Measurements from ENCODE around the gene VSTM2B.

The VSTM2B gene

GRCh38 chr19:29578349-29578748, 52.6 kb downstream of the VSTM2B start:
- no peaks in the 10 kb centered on the region for H3K36me3 ChIP-seq (replicated peaks; ENCODE audit: low read depth, low read length)
- H3K9me3 ChIP-seq (ENCODE audit: insufficient read depth, low read length), result no peaks in the 10 kb centered on the region
- TF ChIP-seq EZH2phosphoT487 (IDR thresholded peaks at IDR 0.05; ENCODE audit: low read depth) (no peak), CTCF (IDR thresholded peaks at IDR 0.05; ENCODE audit: low read depth, low read length) (no peak)
- H4K20me1 ChIP-seq (ENCODE audit: insufficient read depth, low read length), result no peaks in the 10 kb centered on the region
- H3K9ac ChIP-seq (ENCODE audit: low read length), result no peak overlapping the region
- no peak overlapping the region for H2AFZ ChIP-seq (ENCODE audit: low read depth, low read length)
- peaks cover 24% of the 10 kb centered on the region for H3K4me1 ChIP-seq (ENCODE audit: low read length)
- H3K27me3 ChIP-seq (ENCODE audit: low read depth, low read length), result peaks cover 36% of the 10 kb centered on the region
- no peak overlapping the region for H3K27ac ChIP-seq (ENCODE audit: low read length)
- H3K79me2 ChIP-seq (ENCODE audit: low read length), result no peaks in the 10 kb centered on the region
- H3K4me2 ChIP-seq (ENCODE audit: low read length), result no peak overlapping the region
- H3K4me3 ChIP-seq (ENCODE audit: low read length), result no peak overlapping the region

GRCh38 chr19:29579308-29579910, 53.6 kb downstream of the VSTM2B start:
- Histone ChIP-seq H3K4me3 (ENCODE audit: low read length) (no peak overlapping the region), H3K27me3 (ENCODE audit: low read depth, low read length) (peaks cover 29% of the 10 kb centered on the region), H3K27ac (ENCODE audit: low read length) (no peak overlapping the region)

GRCh38 chr19:29581398-29581797, 55.6 kb downstream of the VSTM2B start:
- Histone ChIP-seq H3K27me3 (ENCODE audit: low read depth, low read length) (peaks cover 26% of the 10 kb centered on the region), H3K9me3 (ENCODE audit: insufficient read depth, low read length) (no peaks in the 10 kb centered on the region), H3K27ac (ENCODE audit: low read length) (no peak overlapping the region)

More at GRCh38 chr19:29579308-29579910, 53.6 kb downstream of the VSTM2B start:
- TF ChIP-seq CTCF (IDR thresholded peaks at IDR 0.05; ENCODE audit: low read depth, low read length) (no peak), EZH2phosphoT487 (IDR thresholded peaks at IDR 0.05; ENCODE audit: low read depth) (no peak)
- Histone ChIP-seq H2AFZ (ENCODE audit: low read depth, low read length) (no peak overlapping the region), H3K9me3 (ENCODE audit: insufficient read depth, low read length) (no peaks in the 10 kb centered on the region), H3K36me3 (replicated peaks; ENCODE audit: low read depth, low read length) (no peaks in the 10 kb centered on the region), H3K9ac (ENCODE audit: low read length) (no peak overlapping the region), H4K20me1 (ENCODE audit: insufficient read depth, low read length) (no peaks in the 10 kb centered on the region), H3K4me1 (ENCODE audit: low read length) (peaks cover 24% of the 10 kb centered on the region), H3K4me2 (ENCODE audit: low read length) (no peak overlapping the region), H3K79me2 (ENCODE audit: low read length) (no peaks in the 10 kb centered on the region)

More at GRCh38 chr19:29581398-29581797, 55.6 kb downstream of the VSTM2B start:
- no peak overlapping the region for H3K9ac ChIP-seq (ENCODE audit: low read length)
- H3K36me3 ChIP-seq (replicated peaks; ENCODE audit: low read depth, low read length), result no peaks in the 10 kb centered on the region
- no peaks in the 10 kb centered on the region for H3K79me2 ChIP-seq (ENCODE audit: low read length)
- no peak overlapping the region for H3K4me3 ChIP-seq (ENCODE audit: low read length)
- peaks cover 17% of the 10 kb centered on the region for H3K4me1 ChIP-seq (ENCODE audit: low read length)
- H2AFZ ChIP-seq (ENCODE audit: low read depth, low read length), result no peak overlapping the region
- no peak for TF ChIP-seq CTCF (IDR thresholded peaks at IDR 0.05; ENCODE audit: low read depth, low read length)
- TF ChIP-seq EZH2phosphoT487 (IDR thresholded peaks at IDR 0.05; ENCODE audit: low read depth), result no peak
- no peak overlapping the region for H3K4me2 ChIP-seq (ENCODE audit: low read length)
- H4K20me1 ChIP-seq (ENCODE audit: insufficient read depth, low read length), result no peaks in the 10 kb centered on the region
